OCI-LY1 (cell line): ENCODE results near the gene XIRP2.

Source experiments
- H2AFZ ChIP-seq: fragments of 200-600 bp; sonication (generic), shearing (Covaris generic); 2 replicates; pipeline ENCODE4 v1.6.0; 2014; ENCODE audit warnings: antibody characterized with exemption, mild to moderate bottlenecking, low read length
- H3F3A ChIP-seq: fragments of 200-600 bp; sonication (generic), shearing (Covaris generic); 2 replicates; pipeline ENCODE4 v1.6.0; 2014; ENCODE audit warnings: mild to moderate bottlenecking, antibody characterized with exemption, low read length, moderate library complexity; ENCODE audit not compliant: insufficient read depth
- H3K27ac ChIP-seq: fragments of 200-600 bp; sonication (generic); 2 replicates; pipeline ENCODE4 v1.5.1; 2014; ENCODE audit warnings: low read length, mixed run types, mild to moderate bottlenecking, low read depth; ENCODE audit not compliant: poor library complexity, severe bottlenecking
- H3K27me3 ChIP-seq: fragments of 200-600 bp; sonication (generic); 2 replicates; pipeline ENCODE4 v1.6.0; 2014; ENCODE audit warnings: antibody characterized with exemption, mild to moderate bottlenecking, low read length, moderate library complexity; ENCODE audit not compliant: insufficient read depth
- H3K36me3 ChIP-seq: fragments of 200-600 bp; sonication (generic); 2 replicates; pipeline ENCODE4 v1.6.1; 2014; ENCODE audit warnings: mild to moderate bottlenecking, antibody characterized with exemption, low read length, moderate library complexity, mixed read lengths; ENCODE audit not compliant: insufficient read depth
- H3K4me1 ChIP-seq: fragments of 200-600 bp; sonication (generic); 2 replicates; pipeline ENCODE4 v1.5.1; 2014; ENCODE audit warnings: mild to moderate bottlenecking, low read length, moderate library complexity; ENCODE audit not compliant: insufficient read depth, severe bottlenecking
- H3K4me2 ChIP-seq: fragments of 200-600 bp; sonication (generic), shearing (Covaris generic); 2 replicates; pipeline ENCODE4 v1.6.1; 2014; ENCODE audit warnings: low read length
- H3K4me3 ChIP-seq: fragments of 200-600 bp; sonication (generic); 2 replicates; pipeline ENCODE4 v1.5.1; 2014; ENCODE audit warnings: low read length, low read depth, mild to moderate bottlenecking, mixed read lengths; ENCODE audit not compliant: poor library complexity, severe bottlenecking
- H3K79me2 ChIP-seq: fragments of 200-600 bp; shearing (Covaris generic); 2 replicates; pipeline ENCODE4 v1.6.1; 2016; ENCODE audit warnings: mixed run types, low read length, mixed read lengths; ENCODE audit not compliant: insufficient read depth
- H3K9ac ChIP-seq: fragments of 200-600 bp; sonication (generic), shearing (Covaris generic); 2 replicates; pipeline ENCODE4 v1.6.1; 2014; ENCODE audit warnings: mild to moderate bottlenecking, low read length, mixed read lengths
- H3K9me2 ChIP-seq: fragments of 200-600 bp; sonication (generic), shearing (Covaris generic); 2 replicates; pipeline ENCODE4 v1.6.1; 2014; ENCODE audit warnings: low read depth, mild to moderate bottlenecking, low read length, mixed read lengths
- H3K9me3 ChIP-seq: fragments of 200-600 bp; shearing (Covaris generic); 2 replicates; pipeline ENCODE4 v1.6.1; 2014; ENCODE audit warnings: low read length, mixed read lengths
- H4K20me1 ChIP-seq: fragments of 200-600 bp; sonication (generic), shearing (Covaris generic); 2 replicates; pipeline ENCODE4 v1.6.0; 2016; ENCODE audit warnings: mild to moderate bottlenecking, low read length; ENCODE audit not compliant: insufficient read depth
- CTCF ChIP-seq: fragments of 200-600 bp; sonication (generic), shearing (Covaris generic); IDR thresholded peaks from 2 replicates; pipeline ENCODE4 v1.5.1; 2017; ENCODE audit warnings: mild to moderate bottlenecking, antibody characterized with exemption, low read length, moderate library complexity, mixed read lengths
- EZH2 ChIP-seq: fragments of 200-600 bp; sonication (generic), shearing (Covaris generic); IDR thresholded peaks from 2 replicates; pipeline ENCODE4 v1.8.0; 2017; ENCODE audit warnings: borderline replicate concordance, mixed run types, mild to moderate bottlenecking, antibody characterized with exemption, low read length, moderate library complexity, mixed read lengths

XIRP2 gene

GRCh38 chr2:167198009-167198408 lies 309.7 kb downstream of the XIRP2 start:
- Histone ChIP-seq H3K27me3 (no peaks in the 10 kb centered on the region), H2AFZ (no peak overlapping the region), H3K9me2 (no peaks in the 10 kb centered on the region), H4K20me1 (no peaks in the 10 kb centered on the region), H3K79me2 (no peaks in the 10 kb centered on the region), H3K27ac (no peak overlapping the region), H3K9ac (no peak overlapping the region), H3K4me3 (no peak overlapping the region), H3F3A (no peaks in the 10 kb centered on the region), H3K36me3 (no peaks in the 10 kb centered on the region), H3K9me3 (no peaks in the 10 kb centered on the region), H3K4me2 (no peak overlapping the region), H3K4me1 (no peaks in the 10 kb centered on the region)
- TF ChIP-seq EZH2: no peak
- no peak for TF ChIP-seq CTCF

- Histone ChIP-seq H3K9me2 (no peaks in the 10 kb centered on the region), H3K27me3 (no peaks in the 10 kb centered on the region), H3K36me3 (no peaks in the 10 kb centered on the region), H3K9ac (no peak overlapping the region), H3K27ac (no peak overlapping the region), H3K4me3 (no peak overlapping the region), H2AFZ (no peak overlapping the region), H3K79me2 (no peaks in the 10 kb centered on the region), H4K20me1 (no peaks in the 10 kb centered on the region), H3F3A (no peaks in the 10 kb centered on the region), H3K4me1 (no peaks in the 10 kb centered on the region), H3K4me2 (no peak overlapping the region), H3K9me3 (no peaks in the 10 kb centered on the region)
- TF ChIP-seq CTCF (no peak), EZH2 (no peak)
Observed at GRCh38 chr2:167198576-167198975, 310.3 kb downstream of the XIRP2 start.

- Histone ChIP-seq H3K79me2 (no peaks in the 10 kb centered on the region), H3K9me3 (no peaks in the 10 kb centered on the region), H3K9ac (no peak overlapping the region), H3K4me2 (no peak overlapping the region), H4K20me1 (no peaks in the 10 kb centered on the region), H3K9me2 (no peaks in the 10 kb centered on the region), H3F3A (no peaks in the 10 kb centered on the region), H3K27me3 (no peaks in the 10 kb centered on the region), H3K4me3 (no peak overlapping the region), H3K36me3 (no peaks in the 10 kb centered on the region), H3K4me1 (no peaks in the 10 kb centered on the region), H2AFZ (no peak overlapping the region), H3K27ac (no peak overlapping the region)
- TF ChIP-seq EZH2 (no peak), CTCF (no peak)
Observed at GRCh38 chr2:167200019-167200418, 311.7 kb downstream of the XIRP2 start.
